NCI-H2081 treated with DMSO at 0.1 percent for 48 hours (cell line): ENCODE data around the gene C1orf210.

Experiments
- DNase-seq: peaks from one replicate; lab custom pipeline; 2025; lab: John Stamatoyannopoulos, UW

Gene C1orf210

GRCh38 chr1:43312663-43313515 is 27.5 kb upstream of the C1orf210 start:
- DNase-seq = no peak

GRCh38 chr1:43312212-43312623 is 26.8 kb upstream of the C1orf210 start:
- no peak for DNase-seq

- DNase-seq = no peak
These were observed 26.1 kb upstream of the C1orf210 start for GRCh38 chr1:43311521-43311920.

- no peak for DNase-seq
These were observed 24.1 kb upstream of the C1orf210 start for GRCh38 chr1:43309405-43310025.

- DNase-seq = no peak
These were observed 23.4 kb upstream of the C1orf210 start for GRCh38 chr1:43308635-43309404.

GRCh38 chr1:43307458-43308158 is 22.2 kb upstream of the C1orf210 start:
- DNase-seq = no peak

- DNase-seq = no peak
These were observed 21.5 kb upstream of the C1orf210 start for GRCh38 chr1:43306688-43307457.

- no peak for DNase-seq
These were observed 20.7 kb upstream of the C1orf210 start for GRCh38 chr1:43305926-43306687.

GRCh38 chr1:43305461-43305860 is 20.1 kb upstream of the C1orf210 start:
- DNase-seq = no peak

- DNase-seq = no peak
These were observed 19.5 kb upstream of the C1orf210 start for GRCh38 chr1:43304771-43305300.

GRCh38 chr1:43304314-43304681 is 18.9 kb upstream of the C1orf210 start:
- no peak for DNase-seq

- no peak for DNase-seq
These were observed 18.3 kb upstream of the C1orf210 start for GRCh38 chr1:43303471-43304313.

GRCh38 chr1:43302721-43303470 is 17.5 kb upstream of the C1orf210 start:
- no peak for DNase-seq

GRCh38 chr1:43302201-43302600 is 16.8 kb upstream of the C1orf210 start:
- no peak for DNase-seq

- no peak for DNase-seq
These were observed 15.2 kb upstream of the C1orf210 start, which contains the start of gene TIE1 for GRCh38 chr1:43300378-43301094. TIE1 (plus strand) TSS chr1:43300982; CDS start chr1:43301072, 90 bp downstream.

GRCh38 chr1:43299101-43299500 is 13.7 kb upstream of the C1orf210 start:
- no peak for DNase-seq

- DNase-seq = no peak
These were observed 12.7 kb upstream of the C1orf210 start for GRCh38 chr1:43298055-43298454.

GRCh38 chr1:43296207-43296606 is 10.8 kb upstream of the C1orf210 start:
- DNase-seq = no peak
